MM.1S (cell line): ENCODE measurements around the gene CNTNAP4.

Experiments
- DNase-seq: peaks from one replicate; pipeline ENCODE4 v3.0.0-alpha.2; 2015
- H2AFZ ChIP-seq: fragments of 300-600 bp; sonication (generic); 2 replicates; pipeline ENCODE4 v1.6.0; 2016; ENCODE audit warnings: antibody characterized with exemption, low read length
- H3F3A ChIP-seq: fragments of 300-600 bp; sonication (generic); 2 replicates; pipeline ENCODE4 v1.6.1; 2016; ENCODE audit warnings: mild to moderate bottlenecking, antibody characterized with exemption, low read length, moderate library complexity, mixed read lengths; ENCODE audit not compliant: insufficient read depth
- H3K27ac ChIP-seq: fragments of 300-600 bp; sonication (generic); 2 replicates; pipeline ENCODE4 v1.5.1; 2016; ENCODE audit warnings: mild to moderate bottlenecking, low read length
- H3K27me3 ChIP-seq: fragments of 300-600 bp; sonication (generic); replicated peaks from 2 replicates; pipeline ENCODE4 v1.6.0; 2016; ENCODE audit warnings: low read length; ENCODE audit not compliant: insufficient read depth
- H3K36me3 ChIP-seq: fragments of 300-600 bp; sonication (generic); replicated peaks from 2 replicates; pipeline ENCODE4 v1.6.1; 2016; ENCODE audit warnings: mild to moderate bottlenecking, low read length, mixed read lengths; ENCODE audit not compliant: insufficient read depth
- H3K4me1 ChIP-seq: fragments of 300-600 bp; sonication (generic); 2 replicates; pipeline ENCODE4 v1.6.1; 2016; ENCODE audit warnings: low read length, mixed read lengths
- H3K4me2 ChIP-seq: fragments of 300-600 bp; sonication (generic); 2 replicates; pipeline ENCODE4 v1.6.0; 2016; ENCODE audit warnings: low read depth, low read length
- H3K4me3 ChIP-seq: fragments of 300-600 bp; sonication (generic); 2 replicates; pipeline ENCODE4 v1.5.1; 2016; ENCODE audit warnings: low read length, mixed read lengths
- H3K79me2 ChIP-seq: fragments of 300-600 bp; sonication (generic); 2 replicates; pipeline ENCODE4 v1.6.1; 2016; ENCODE audit warnings: mixed run types, low read length, mixed read lengths
- H3K9ac ChIP-seq: fragments of 300-600 bp; sonication (generic); 2 replicates; pipeline ENCODE4 v1.6.1; 2016; ENCODE audit warnings: low read length, mixed read lengths
- H3K9me2 ChIP-seq: fragments of 300-600 bp; sonication (generic); replicated peaks from 2 replicates; pipeline ENCODE4 v1.6.1; 2016; ENCODE audit warnings: mild to moderate bottlenecking, low read length, mixed read lengths; ENCODE audit not compliant: insufficient read depth
- H3K9me3 ChIP-seq: fragments of 300-600 bp; sonication (generic); replicated peaks from 2 replicates; pipeline ENCODE4 v1.6.1; 2016; ENCODE audit warnings: mild to moderate bottlenecking, low read length, mixed read lengths; ENCODE audit not compliant: insufficient read depth
- H4K20me1 ChIP-seq: fragments of 300-600 bp; sonication (generic); 2 replicates; pipeline ENCODE4 v1.6.1; 2016; ENCODE audit warnings: mild to moderate bottlenecking, low read length, moderate library complexity, mixed read lengths; ENCODE audit not compliant: insufficient read depth
- CTCF ChIP-seq: fragments of 300-600 bp; sonication (generic); IDR thresholded peaks from 2 replicates; pipeline ENCODE4 v1.5.1; 2016; ENCODE audit warnings: antibody characterized with exemption, low read length, mixed read lengths
- EZH2 ChIP-seq: fragments of 300-600 bp; sonication (generic); optimal IDR thresholded peaks from 2 replicates; pipeline ENCODE3; 2017; ENCODE audit warnings: low read depth, mild to moderate bottlenecking, antibody characterized with exemption, low read length, mixed read lengths
- EZH2phosphoT487 ChIP-seq: fragments of 300-600 bp; sonication (generic); IDR thresholded peaks from 2 replicates; pipeline ENCODE4 v1.6.1; 2018; ENCODE audit warnings: antibody characterized with exemption, low read length

CNTNAP4 gene

DNA sequence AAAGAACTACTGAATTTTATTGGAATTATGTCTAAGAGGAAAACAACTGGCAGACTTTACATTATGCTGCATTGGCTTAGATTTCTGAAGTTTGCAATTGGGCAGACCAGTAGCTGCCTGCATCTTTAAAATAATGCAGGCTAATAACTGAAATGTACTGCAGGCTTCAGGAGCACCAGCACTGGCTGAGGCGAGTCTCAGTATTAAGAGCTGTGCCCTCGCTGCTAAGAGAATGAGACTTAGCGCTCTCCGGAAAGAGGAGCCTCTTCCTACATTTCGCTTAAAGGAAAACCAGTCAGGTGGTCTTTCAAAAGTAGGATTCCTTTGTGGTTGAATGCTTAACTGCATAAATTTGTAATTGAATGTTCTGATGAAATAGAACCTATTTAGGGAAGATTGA, 885 bp downstream of the CNTNAP4 start:
- Histone ChIP-seq H3K79me2 (no peaks in the 10 kb centered on the region), H3K27ac (no peak overlapping the region), H3K4me1 (no peaks in the 10 kb centered on the region), H3K27me3 (no peaks in the 10 kb centered on the region), H3K36me3 (no peaks in the 10 kb centered on the region), H3K9me3 (no peaks in the 10 kb centered on the region), H2AFZ (no peak overlapping the region), H3K9ac (no peak overlapping the region), H3F3A (no peaks in the 10 kb centered on the region), H3K9me2 (no peaks in the 10 kb centered on the region), H3K4me2 (no peak overlapping the region), H4K20me1 (no peaks in the 10 kb centered on the region), H3K4me3 (no peak overlapping the region)
- DNase-seq = no peak
- TF ChIP-seq CTCF (no peak), EZH2phosphoT487 (no peak), EZH2 (no peak)

DNA sequence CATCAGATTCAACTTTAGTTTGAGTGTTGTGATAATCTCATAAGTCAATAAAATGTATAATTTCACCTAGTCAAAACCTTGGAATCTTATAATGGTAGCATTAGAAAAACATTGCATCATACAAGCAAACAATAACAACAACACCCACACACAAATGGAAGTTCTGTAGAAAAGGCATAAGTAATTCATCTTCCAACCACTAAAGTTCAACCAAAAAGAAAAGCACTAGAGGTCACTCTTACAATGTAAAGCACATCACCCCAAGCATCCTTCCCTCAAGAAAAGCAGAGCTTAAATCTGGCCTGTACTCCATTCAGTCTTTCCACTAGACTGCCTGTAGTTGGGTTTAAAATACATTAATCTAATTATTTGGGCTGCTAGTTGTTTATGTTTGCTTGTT, 1.8 kb downstream of the CNTNAP4 start:
- no peak overlapping the region for H3K4me2 ChIP-seq
- H3K27me3 ChIP-seq = no peaks in the 10 kb centered on the region
- no peaks in the 10 kb centered on the region for H3K9me3 ChIP-seq
- no peaks in the 10 kb centered on the region for H3K79me2 ChIP-seq
- H3K4me1 ChIP-seq = no peaks in the 10 kb centered on the region
- no peak overlapping the region for H3K27ac ChIP-seq
- H3K36me3 ChIP-seq = no peaks in the 10 kb centered on the region
- no peaks in the 10 kb centered on the region for H3F3A ChIP-seq
- no peaks in the 10 kb centered on the region for H3K9me2 ChIP-seq
- H2AFZ ChIP-seq = no peak overlapping the region
- no peaks in the 10 kb centered on the region for H4K20me1 ChIP-seq
- H3K4me3 ChIP-seq = no peak overlapping the region
- DNase-seq = peak; percentile 18
- no peak overlapping the region for H3K9ac ChIP-seq
- peak; percentile 23 for TF ChIP-seq CTCF
- no peak for TF ChIP-seq EZH2phosphoT487

DNA sequence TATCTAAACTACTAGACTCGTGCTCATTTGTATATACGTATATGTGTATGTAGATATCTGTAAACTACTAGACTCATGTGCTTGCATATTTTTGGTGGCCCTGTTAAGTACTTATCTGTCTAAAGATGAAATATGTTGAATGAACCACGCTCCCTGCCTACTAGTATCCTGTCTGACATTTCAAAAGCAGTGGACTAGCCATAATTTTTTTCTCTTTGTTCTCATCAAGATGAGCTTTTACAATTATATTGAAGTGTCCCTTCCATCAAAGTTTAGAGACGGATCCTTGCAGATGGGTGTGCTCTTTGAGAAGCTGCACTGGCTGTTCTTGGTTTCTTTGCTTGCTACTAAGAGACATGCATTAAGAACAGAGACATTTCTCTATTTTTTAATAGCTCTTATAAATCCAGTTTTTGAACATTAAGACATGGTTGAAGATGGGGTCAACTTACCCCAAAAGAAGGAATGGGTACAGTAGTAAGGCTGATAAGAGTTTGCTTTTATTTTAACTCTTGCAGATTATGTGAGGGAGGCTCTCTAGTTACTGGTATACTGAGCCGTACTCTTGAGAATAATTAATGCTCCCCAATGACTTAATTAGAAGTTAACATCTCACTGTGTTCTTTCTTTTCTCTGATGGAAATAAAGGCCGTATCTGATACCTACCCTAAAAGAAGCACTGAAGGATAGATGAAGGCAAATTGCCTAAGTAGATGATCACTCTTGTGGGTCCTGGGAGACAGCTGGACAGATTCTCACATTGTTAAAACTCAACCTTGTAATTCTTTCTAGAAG, 3.4 kb downstream of the CNTNAP4 start:
- no peak for DNase-seq
- Histone ChIP-seq H3K9me2 (no peaks in the 10 kb centered on the region), H4K20me1 (no peaks in the 10 kb centered on the region), H3K9ac (no peak overlapping the region), H3K4me1 (no peaks in the 10 kb centered on the region), H3F3A (no peaks in the 10 kb centered on the region), H3K79me2 (no peaks in the 10 kb centered on the region), H3K36me3 (no peaks in the 10 kb centered on the region), H3K27ac (no peak overlapping the region), H2AFZ (no peak overlapping the region), H3K9me3 (no peaks in the 10 kb centered on the region), H3K4me2 (no peak overlapping the region), H3K27me3 (no peaks in the 10 kb centered on the region), H3K4me3 (no peak overlapping the region)
- no peak for TF ChIP-seq EZH2
- no peak for TF ChIP-seq EZH2phosphoT487

- Histone ChIP-seq H3K9ac (no peak overlapping the region), H3K79me2 (no peaks in the 10 kb centered on the region), H3K27me3 (no peaks in the 10 kb centered on the region), H3F3A (no peaks in the 10 kb centered on the region), H3K4me2 (no peak overlapping the region), H3K9me3 (no peaks in the 10 kb centered on the region), H3K36me3 (no peaks in the 10 kb centered on the region), H3K4me1 (no peaks in the 10 kb centered on the region), H3K9me2 (no peaks in the 10 kb centered on the region), H3K27ac (no peak overlapping the region), H3K4me3 (no peak overlapping the region), H4K20me1 (no peaks in the 10 kb centered on the region), H2AFZ (no peak overlapping the region)
- TF ChIP-seq EZH2phosphoT487 (no peak), CTCF (no peak), EZH2 (no peak)
- no peak for DNase-seq
These were observed 10.3 kb downstream of the CNTNAP4 start for GRCh38 chr16:76287466-76287865.
